Activated CD8-positive, alpha-beta memory T cell treated with anti-CD3 and anti-CD28 coated beads, Interleukin-2, amount 50 U/mL, for 24 hours (primary cell): ENCODE measurements around the gene TENM3.

Experiments used
- DNase-seq: peaks from one replicate; pipeline ENCODE4 v3.0.0-alpha.2; 2020; ENCODE audit errors: extremely low read depth

Gene TENM3

DNA sequence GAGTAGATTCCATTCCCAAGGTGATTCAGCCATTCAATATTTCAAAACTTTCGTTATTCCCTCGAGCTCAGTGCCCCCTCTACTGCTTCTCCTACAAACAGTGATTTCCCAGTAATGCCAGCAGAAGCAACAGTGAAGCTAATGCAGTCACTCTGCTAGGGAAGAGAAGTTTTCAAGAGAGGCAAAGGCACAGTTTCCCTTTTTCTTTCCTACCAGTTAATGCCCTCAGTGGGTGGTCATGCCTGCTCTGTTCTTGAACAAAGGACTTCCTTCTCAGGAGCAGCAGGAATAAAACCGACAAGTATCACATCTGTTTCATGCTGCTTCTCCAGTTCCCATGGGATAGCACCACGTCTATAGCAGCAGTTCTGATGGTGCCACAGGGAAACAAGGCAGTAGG, 317.2 kb downstream of the TENM3 start:
- no peak for DNase-seq

DNA sequence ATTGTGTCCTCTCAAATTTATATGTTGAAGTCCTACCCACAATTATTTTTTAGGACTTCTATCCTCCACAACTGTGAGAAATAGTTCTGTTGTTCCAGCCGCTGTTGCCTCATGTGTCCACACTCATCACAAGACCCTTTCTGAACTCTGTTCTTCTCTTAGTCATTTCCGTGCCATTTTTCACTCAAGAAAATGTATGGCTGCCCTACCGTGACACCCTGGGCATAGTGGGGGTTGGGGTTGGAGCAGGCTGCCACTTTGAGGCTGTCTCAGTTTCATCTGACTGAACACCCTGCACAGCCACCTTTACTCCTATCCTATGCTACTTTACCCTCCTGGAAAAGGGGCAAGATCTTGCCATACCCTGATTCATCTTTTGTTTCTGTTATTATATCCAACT, 319.1 kb downstream of the TENM3 start:
- DNase-seq, result no peak

- DNase-seq, result no peak
Observed at GRCh38 chr4:182564724-182565369, 321.6 kb downstream of the TENM3 start.

GRCh38 chr4:182567119-182567518, 323.9 kb downstream of the TENM3 start:
- no peak for DNase-seq

- no peak for DNase-seq
Observed at GRCh38 chr4:182569561-182569960, 326.4 kb downstream of the TENM3 start.

DNA sequence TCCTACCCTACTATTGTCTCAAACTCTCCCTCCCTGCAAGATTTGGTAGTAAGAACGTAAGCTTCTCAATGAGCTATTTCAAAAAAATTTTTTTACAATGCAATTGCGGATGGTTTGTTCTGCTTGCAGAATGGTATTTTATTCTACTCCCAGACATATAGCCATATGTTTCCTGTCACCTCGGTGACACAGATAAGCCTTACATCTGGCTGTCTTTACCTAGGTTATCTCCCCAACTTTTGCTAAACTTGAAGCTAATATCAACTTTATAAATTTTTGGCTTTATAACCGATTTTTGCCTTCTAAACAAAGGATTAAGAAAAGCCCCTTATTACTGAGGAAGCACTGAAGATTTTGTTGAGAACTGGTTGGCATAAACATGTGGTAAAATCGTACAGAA, 331.5 kb downstream of the TENM3 start:
- DNase-seq, result no peak

DNA sequence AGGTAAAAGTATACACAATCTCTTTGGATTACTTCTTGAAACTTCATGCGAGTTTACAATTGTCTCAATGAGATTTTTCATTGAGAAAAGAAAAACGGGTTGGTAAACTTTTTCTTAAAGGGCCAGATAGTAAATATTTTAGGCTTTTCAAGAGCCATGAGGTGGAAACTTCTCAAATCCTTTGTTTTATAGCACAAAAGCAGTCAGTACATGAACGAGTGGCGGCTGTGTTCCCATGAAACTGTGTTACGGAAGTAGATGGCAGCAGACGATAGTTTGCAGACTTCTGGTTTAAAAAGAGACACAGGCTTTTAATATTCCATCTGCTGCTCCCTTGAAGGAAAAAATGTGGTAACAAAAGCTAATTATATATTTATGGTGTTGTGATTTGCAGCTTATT, 332.0 kb downstream of the TENM3 start:
- no peak for DNase-seq

DNA sequence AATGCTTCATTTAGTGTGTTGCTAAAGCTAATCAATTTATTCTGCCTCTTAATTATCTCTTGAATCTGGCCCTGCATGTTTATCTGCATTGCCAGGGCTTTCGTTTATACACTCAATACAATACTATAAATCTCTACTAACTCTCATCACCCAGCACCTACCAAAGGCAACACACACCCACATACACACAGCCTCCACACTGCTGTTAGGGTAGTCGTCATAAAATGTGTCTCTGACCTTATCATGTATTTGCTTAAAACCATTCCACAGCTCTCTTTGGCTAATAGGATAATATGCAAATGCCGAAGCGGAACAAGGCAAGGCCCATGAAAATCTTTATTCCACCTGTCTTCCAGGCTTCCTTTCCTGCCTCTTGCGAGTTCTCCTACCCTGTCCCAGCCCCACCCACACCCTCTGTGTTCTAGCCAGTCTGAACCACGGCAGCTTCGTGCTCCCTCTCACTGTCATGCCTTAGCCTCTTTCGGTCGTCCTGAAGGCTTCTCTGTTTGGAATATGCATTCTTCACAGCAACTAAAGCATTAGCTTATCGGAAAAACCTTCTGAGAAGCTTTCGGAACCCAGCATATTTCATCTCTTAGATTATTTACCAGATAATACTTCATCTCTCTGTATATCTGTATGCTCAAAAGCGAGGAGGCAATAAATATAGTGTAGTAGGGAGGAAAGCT, 333.5 kb downstream of the TENM3 start:
- no peak for DNase-seq

DNA sequence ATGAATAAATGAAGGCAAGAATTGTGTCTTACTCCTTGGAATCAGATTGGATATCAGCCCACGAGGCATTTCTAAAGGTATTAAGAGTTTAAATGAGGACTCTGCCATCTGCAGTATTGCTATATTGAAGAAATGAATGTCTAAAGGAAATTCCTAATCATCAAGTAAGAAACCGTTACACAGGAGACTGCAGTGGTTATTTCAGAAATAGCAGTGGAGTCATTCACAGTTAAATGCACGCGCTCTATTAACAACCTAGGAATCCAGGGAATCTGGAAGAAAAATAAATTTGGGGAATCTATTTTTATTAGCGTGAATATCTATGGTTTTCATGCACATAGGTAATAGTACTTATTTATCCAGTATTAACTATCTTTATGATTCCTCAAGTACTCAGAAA, 334.2 kb downstream of the TENM3 start:
- no peak for DNase-seq

- no peak for DNase-seq
Observed at GRCh38 chr4:182578402-182578801, 335.2 kb downstream of the TENM3 start.

- no peak for DNase-seq
Observed at GRCh38 chr4:182582245-182582644, 339.0 kb downstream of the TENM3 start.

DNA sequence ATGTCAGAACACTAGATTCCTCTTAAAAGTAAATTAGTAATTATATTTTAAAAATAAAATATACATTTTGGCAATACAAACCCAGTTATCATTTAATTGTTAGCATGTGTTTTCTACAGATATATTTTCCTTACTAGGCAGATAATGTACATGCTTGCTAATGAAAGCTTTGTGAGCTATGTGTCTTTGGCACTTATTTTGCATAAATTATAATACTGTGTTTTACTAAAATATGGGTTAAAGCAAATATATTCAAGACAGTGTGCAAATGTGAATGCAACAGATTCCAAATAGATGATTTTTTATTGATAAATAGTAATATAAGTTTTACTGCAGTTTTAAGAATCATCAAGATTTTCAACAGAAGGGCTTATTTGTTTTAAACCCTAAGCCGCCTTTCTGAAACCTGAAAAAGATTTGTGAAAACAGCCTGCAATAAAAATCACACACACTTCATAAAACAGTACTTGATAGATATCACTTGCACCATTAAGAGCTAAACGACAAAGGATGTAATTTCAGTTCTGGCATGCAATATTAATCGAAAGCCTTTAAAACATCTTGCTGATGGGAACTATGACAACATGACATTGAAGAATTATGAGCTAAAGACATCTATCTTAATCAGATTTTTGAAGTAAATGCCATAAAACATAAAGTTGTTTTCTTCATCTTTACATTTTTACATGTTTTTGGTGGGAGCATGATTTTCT, 340.7 kb downstream of the TENM3 start:
- no peak for DNase-seq

DNA sequence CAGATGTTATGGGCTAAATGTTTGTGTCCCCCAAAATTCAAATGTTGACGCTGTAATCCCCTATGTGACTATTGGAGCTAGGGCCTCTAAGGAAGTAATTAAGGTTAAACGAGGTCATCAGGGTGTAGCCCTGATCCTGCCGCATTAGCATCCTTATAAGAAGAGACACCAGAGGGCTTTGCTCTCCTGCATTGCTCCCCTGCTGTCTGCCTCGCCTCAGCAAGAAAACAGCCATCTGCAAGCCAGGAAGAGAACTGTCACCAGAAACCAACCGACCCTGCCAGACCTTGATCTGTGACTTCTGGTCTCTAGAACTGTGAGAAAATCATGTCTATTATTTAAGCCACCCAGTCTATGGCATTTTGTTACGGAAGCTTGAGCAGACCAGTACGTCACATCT, 342.1 kb downstream of the TENM3 start:
- no peak for DNase-seq

- no peak for DNase-seq
Observed at GRCh38 chr4:182589100-182589499, 345.9 kb downstream of the TENM3 start.

DNA sequence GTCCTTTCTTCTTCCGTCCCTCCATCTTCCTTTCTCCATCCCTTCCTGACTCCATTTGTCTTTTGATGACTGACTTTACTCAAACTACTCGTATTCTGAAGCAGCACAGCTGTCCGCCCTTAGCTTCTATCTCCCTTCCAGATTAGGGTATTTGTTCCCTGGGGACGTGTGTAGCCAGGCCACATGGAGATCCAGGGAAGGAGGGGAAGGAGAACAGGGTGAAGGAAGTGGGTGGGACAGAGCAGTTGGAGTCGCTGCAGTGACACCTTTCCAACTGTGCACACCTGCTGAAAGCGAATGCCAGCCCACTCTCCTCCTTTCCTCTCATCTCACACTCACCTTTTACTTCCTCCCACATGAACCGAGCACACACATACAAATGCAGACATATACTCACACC, 350.2 kb downstream of the TENM3 start:
- no peak for DNase-seq

- no peak for DNase-seq
Observed at GRCh38 chr4:182593864-182594263, 350.7 kb downstream of the TENM3 start.

DNA sequence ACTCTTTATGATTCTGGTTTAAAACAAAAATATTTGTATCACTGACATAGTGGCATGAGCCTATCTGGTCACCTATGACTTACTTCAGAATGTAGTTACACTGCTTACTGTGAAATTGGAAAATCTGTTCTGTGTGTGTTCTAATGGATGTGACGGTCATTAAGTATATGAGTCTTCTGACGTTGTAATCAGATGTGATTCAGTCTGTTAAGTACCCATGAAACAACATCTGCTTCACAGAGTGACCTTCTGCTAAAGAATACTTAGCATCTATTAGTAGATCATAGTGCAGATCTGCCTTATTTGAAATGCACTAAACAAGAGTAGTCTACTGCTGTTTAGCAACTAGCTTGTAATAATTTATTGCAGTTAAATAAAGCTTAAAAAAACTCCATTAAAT, 356.9 kb downstream of the TENM3 start:
- DNase-seq, result no peak

DNA sequence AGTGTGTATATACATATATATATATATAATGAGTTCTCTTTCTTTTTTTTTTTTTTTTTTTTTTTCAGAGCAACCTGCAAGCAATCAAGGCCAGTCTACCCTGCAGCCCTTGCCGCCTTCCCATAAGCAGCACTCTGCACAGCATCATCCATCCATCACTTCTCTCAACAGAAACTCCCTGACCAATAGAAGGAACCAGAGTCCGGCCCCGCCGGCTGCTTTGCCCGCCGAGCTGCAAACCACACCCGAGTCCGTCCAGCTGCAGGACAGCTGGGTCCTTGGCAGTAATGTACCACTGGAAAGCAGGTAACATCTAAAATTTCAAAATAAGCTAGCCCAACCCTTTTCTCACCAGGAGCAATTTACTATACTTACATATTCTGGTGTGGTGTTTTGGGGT, 357.7 kb downstream of the TENM3 start:
- no peak for DNase-seq

GRCh38 chr4:182604161-182604622, 361.0 kb downstream of the TENM3 start:
- DNase-seq, result no peak

DNA sequence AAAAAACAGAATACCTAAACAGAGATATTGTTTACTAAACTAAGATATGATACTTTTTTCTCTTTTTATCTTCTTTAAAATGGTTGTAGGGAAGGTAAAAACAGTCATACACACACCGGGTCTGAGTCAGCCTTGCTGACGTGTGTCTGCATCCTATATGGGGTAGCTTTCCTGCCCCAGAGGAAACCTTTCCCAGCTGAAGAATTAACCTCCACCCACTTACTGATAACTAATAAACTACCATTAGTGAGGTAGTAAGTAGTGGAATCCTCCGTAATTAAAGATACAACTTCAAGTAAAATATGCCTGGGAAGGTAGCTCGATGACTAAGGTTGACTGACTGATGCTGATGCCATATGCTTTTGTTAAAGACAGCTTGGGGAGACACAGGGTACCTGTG, 361.8 kb downstream of the TENM3 start:
- DNase-seq, result no peak

GRCh38 chr4:182608525-182608924, 365.3 kb downstream of the TENM3 start:
- no peak for DNase-seq

DNA sequence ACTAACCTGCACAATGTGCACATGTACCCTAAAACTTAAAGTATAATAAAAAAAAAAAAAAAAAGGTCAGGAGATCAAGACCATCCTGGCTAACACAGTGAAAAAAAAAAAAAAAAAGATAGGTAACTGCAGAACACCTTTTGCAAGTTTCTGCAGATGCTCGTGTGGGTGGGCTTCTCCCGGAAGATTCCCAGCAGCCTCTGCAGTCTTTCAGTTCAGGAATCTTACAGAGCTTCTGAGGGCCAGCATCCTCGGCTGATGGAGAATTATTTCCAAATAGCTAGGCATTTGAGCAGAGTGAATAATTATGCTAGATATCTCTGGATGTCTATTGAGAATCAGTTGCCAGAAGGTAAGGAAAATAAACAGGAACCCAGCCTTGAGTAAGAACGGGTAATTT, 373.3 kb downstream of the TENM3 start:
- DNase-seq, result no peak

DNA sequence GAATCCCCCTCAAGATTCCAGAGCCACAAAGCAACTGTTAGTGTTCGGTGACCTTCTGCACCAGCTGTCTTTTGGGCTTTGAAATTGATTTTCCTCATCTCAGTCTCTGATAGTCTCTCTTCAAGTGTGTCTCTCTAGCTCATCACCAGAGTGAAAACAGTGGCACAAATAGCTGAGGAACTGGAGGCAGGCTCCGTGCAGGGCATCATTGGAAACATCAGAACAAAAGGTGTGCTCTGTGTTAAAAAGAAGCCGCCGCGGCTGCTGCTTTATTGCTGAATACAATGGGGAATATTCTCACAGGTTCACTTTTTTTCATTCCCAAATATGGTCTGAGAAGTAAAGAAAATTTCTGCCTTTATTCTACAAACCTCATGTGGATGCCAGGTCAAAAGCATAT, 376.5 kb downstream of the TENM3 start:
- DNase-seq, result no peak
